Hepatocyte (in vitro differentiated cells): ENCODE results near the gene SH3RF1. TPM values are rescaled to one million over a fixed set of nuclear protein-coding genes. Genes with fewer than 3 reads are reported as not detected.
A peak's percentile ranks its signal among the peaks of the same experiment; 100 is the strongest.

Experiments
- DNase-seq: peaks from one replicate; pipeline ENCODE4 v3.0.0-alpha.2; 2016; ENCODE audit warnings: low spot score
- H2AFZ ChIP-seq: fragments of 200-600 bp; sonication (generic); 2 replicates; pipeline ENCODE4 v1.6.0; 2016; ENCODE audit warnings: antibody characterized with exemption, mild to moderate bottlenecking
- H3K27ac ChIP-seq: fragments of 200-600 bp; sonication (generic); 2 replicates; pipeline ENCODE4 v1.5.1; 2016; ENCODE audit warnings: mild to moderate bottlenecking
- H3K27me3 ChIP-seq: fragments of 200-600 bp; sonication (generic); 2 replicates; pipeline ENCODE4 v1.6.1; 2016
- H3K36me3 ChIP-seq: fragments of 200-600 bp; sonication (generic); replicated peaks from 2 replicates; pipeline ENCODE4 v1.5.1; 2016; ENCODE audit warnings: low read depth; ENCODE audit not compliant: insufficient read depth
- H3K4me1 ChIP-seq: fragments of 200-600 bp; sonication (generic); 2 replicates; pipeline ENCODE4 v1.5.1; 2016; ENCODE audit warnings: mild to moderate bottlenecking, moderate library complexity; ENCODE audit not compliant: insufficient read depth
- H3K4me2 ChIP-seq: fragments of 200-600 bp; sonication (generic); 2 replicates; pipeline ENCODE4 v1.6.0; 2016
- H3K4me3 ChIP-seq: fragments of 200-600 bp; sonication (generic); 2 replicates; pipeline ENCODE4 v1.5.1; 2016; ENCODE audit warnings: mild to moderate bottlenecking
- H3K79me2 ChIP-seq: fragments of 200-600 bp; sonication (generic); 2 replicates; pipeline ENCODE4 v1.6.0; 2017; ENCODE audit warnings: mild to moderate bottlenecking
- H3K9me2 ChIP-seq: fragments of 200-600 bp; sonication (generic); replicated peaks from 2 replicates; pipeline ENCODE4 v1.6.0; 2017; ENCODE audit warnings: mild to moderate bottlenecking; ENCODE audit not compliant: insufficient read depth
- H3K9me3 ChIP-seq: fragments of 200-600 bp; sonication (generic); 2 replicates; pipeline ENCODE4 v1.5.1; 2016; ENCODE audit warnings: low read depth, mild to moderate bottlenecking
- H4K20me1 ChIP-seq: fragments of 200-600 bp; sonication (generic); 2 replicates; pipeline ENCODE4 v1.6.0; 2016; ENCODE audit warnings: mild to moderate bottlenecking; ENCODE audit not compliant: insufficient read depth, poor library complexity, severe bottlenecking
- EZH2 ChIP-seq: fragments of 200-600 bp; sonication (generic); IDR thresholded peaks from 2 replicates; pipeline ENCODE4 v1.6.1; 2016; ENCODE audit warnings: antibody characterized with exemption, mild to moderate bottlenecking, borderline replicate concordance
- EZH2phosphoT487 ChIP-seq: fragments of 200-600 bp; sonication (generic); IDR thresholded peaks from one replicate; pipeline ENCODE4 v1.6.1; 2018; ENCODE audit warnings: antibody characterized with exemption, mild to moderate bottlenecking, low read depth, moderate library complexity; ENCODE audit not compliant: unreplicated experiment, severe bottlenecking
- WGBS: methylation state at CpG from one replicate; pipeline ENCODE4 v1.1.6; 2016; ENCODE audit warnings: low lambda C conversion rate; ENCODE audit errors: missing lambda C conversion rate; 5-methylcytosine and 5-hydroxymethylcytosine counted together
- polyA plus RNA-seq: library from polyadenylated mRNA; unstranded; fragments of >200 nt; fragmentation: Nextera tagmentation; extraction: Ambion mirVana; gene quantifications from 2 replicates; pipeline ENCODE4 v1.2.1, GENCODE V29; 2016
- total RNA-seq: library from RNA; depleted of rRNA; stranded (reverse); fragments of >200 nt; gene quantifications from 2 replicates; pipeline ENCODE4 v1.2.3, GENCODE V29; 2014
- TF ChIP-seq, protein P1 (sequence below): fragments of 200-600 bp; sonication (generic); IDR thresholded peaks from 2 replicates; pipeline ENCODE4 v1.5.1; 2016; ENCODE audit warnings: antibody characterized with exemption, mild to moderate bottlenecking; ENCODE audit not compliant: poor library complexity

SH3RF1 gene
- total and polyA plus RNA-seq, 2 experiments from 2014 or later = 15.5 to 16.4 TPM

- peak; percentile 64 for DNase-seq
- Histone ChIP-seq H3K36me3 (no peaks in the 10 kb centered on the region), H3K79me2 (peaks cover 92% of the 10 kb centered on the region), H3K9me2 (no peaks in the 10 kb centered on the region), H3K4me1 (peaks cover 55% of the 10 kb centered on the region), H3K27me3 (no peaks in the 10 kb centered on the region), H2AFZ (no peak overlapping the region), H3K27ac (peak overlapping the region; percentile 92), H3K4me3 (no peak overlapping the region), H3K4me2 (peak overlapping the region; percentile 35), H4K20me1 (no peaks in the 10 kb centered on the region), H3K9me3 (no peaks in the 10 kb centered on the region)
- 68% methylated on average over 13 of the region's 13 CpGs for WGBS
- TF ChIP-seq EZH2 (no peak), EZH2phosphoT487 (no peak)
- TF ChIP-seq, protein P1, sequence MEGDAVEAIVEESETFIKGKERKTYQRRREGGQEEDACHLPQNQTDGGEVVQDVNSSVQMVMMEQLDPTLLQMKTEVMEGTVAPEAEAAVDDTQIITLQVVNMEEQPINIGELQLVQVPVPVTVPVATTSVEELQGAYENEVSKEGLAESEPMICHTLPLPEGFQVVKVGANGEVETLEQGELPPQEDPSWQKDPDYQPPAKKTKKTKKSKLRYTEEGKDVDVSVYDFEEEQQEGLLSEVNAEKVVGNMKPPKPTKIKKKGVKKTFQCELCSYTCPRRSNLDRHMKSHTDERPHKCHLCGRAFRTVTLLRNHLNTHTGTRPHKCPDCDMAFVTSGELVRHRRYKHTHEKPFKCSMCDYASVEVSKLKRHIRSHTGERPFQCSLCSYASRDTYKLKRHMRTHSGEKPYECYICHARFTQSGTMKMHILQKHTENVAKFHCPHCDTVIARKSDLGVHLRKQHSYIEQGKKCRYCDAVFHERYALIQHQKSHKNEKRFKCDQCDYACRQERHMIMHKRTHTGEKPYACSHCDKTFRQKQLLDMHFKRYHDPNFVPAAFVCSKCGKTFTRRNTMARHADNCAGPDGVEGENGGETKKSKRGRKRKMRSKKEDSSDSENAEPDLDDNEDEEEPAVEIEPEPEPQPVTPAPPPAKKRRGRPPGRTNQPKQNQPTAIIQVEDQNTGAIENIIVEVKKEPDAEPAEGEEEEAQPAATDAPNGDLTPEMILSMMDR = no peak
Measured at GRCh38 chr4:169251291-169252235, 19.2 kb downstream of the SH3RF1 start.

GRCh38 chr4:169250796-169251195 is 20.0 kb downstream of the SH3RF1 start:
- 61% methylated on average over 1 of the region's 1 CpG for WGBS
- Histone ChIP-seq H4K20me1 (peaks cover 3% of the 10 kb centered on the region), H3K4me1 (peaks cover 54% of the 10 kb centered on the region), H2AFZ (no peak overlapping the region), H3K27me3 (no peaks in the 10 kb centered on the region), H3K27ac (peak overlapping the region; percentile 92), H3K9me2 (no peaks in the 10 kb centered on the region), H3K4me2 (peak overlapping the region; percentile 35), H3K9me3 (no peaks in the 10 kb centered on the region), H3K4me3 (no peak overlapping the region), H3K79me2 (peaks cover 92% of the 10 kb centered on the region), H3K36me3 (no peaks in the 10 kb centered on the region)
- DNase-seq = no peak
- TF ChIP-seq EZH2phosphoT487 = no peak
- no peak for TF ChIP-seq EZH2
- TF ChIP-seq, protein P1 = no peak

- Histone ChIP-seq H3K27me3 (no peaks in the 10 kb centered on the region), H3K9me3 (no peaks in the 10 kb centered on the region), H3K27ac (peak overlapping the region; percentile 92), H3K4me3 (no peak overlapping the region), H3K4me1 (peaks cover 53% of the 10 kb centered on the region), H4K20me1 (peaks cover 5% of the 10 kb centered on the region), H3K36me3 (no peaks in the 10 kb centered on the region), H2AFZ (no peak overlapping the region), H3K79me2 (peaks cover 92% of the 10 kb centered on the region), H3K9me2 (no peaks in the 10 kb centered on the region), H3K4me2 (peak overlapping the region; percentile 6)
- 76% methylated on average over 2 of the region's 2 CpGs for WGBS
- TF ChIP-seq EZH2 = no peak
- TF ChIP-seq EZH2phosphoT487 = no peak
- TF ChIP-seq, protein P1 = no peak
- no peak for DNase-seq
Measured at GRCh38 chr4:169249999-169250398, 20.8 kb downstream of the SH3RF1 start.
